ENCODE measurements around the gene ANKRD1.

Gene ANKRD1

GRCh38 chr10:90935581-90936275 lies 14.8 kb upstream of the ANKRD1 start:
- no peak for DNase-seq (ENCODE audit: low read depth, low spot score)

- DNase-seq (ENCODE audit: low read depth, low spot score), result no peak
Measured at GRCh38 chr10:90930971-90931871, 10.3 kb upstream of the ANKRD1 start.

GRCh38 chr10:90930070-90930837 lies 9.4 kb upstream of the ANKRD1 start:
- DNase-seq (ENCODE audit: low read depth, low spot score), result no peak

- no peak for DNase-seq (ENCODE audit: low read depth, low spot score)
Measured at GRCh38 chr10:90929179-90929578, 8.3 kb upstream of the ANKRD1 start.

- no peak for DNase-seq (ENCODE audit: low read depth, low spot score)
Measured at GRCh38 chr10:90927293-90927692, 6.4 kb upstream of the ANKRD1 start.

- DNase-seq (ENCODE audit: low read depth, low spot score), result no peak
Measured at GRCh38 chr10:90925079-90926029, 4.5 kb upstream of the ANKRD1 start.

GRCh38 chr10:90924552-90924951 lies 3.7 kb upstream of the ANKRD1 start:
- DNase-seq (ENCODE audit: low read depth, low spot score), result no peak

GRCh38 chr10:90923111-90923731 lies 2.3 kb upstream of the ANKRD1 start:
- no peak for DNase-seq (ENCODE audit: low read depth, low spot score)

GRCh38 chr10:90921906-90922305 lies 1.0 kb upstream of the ANKRD1 start:
- no peak for DNase-seq (ENCODE audit: low read depth, low spot score)

GRCh38 chr10:90919683-90920574 lies 958 bp downstream of the ANKRD1 start:
- DNase-seq (ENCODE audit: low read depth, low spot score), result no peak

- DNase-seq (ENCODE audit: low read depth, low spot score), result no peak
Measured at GRCh38 chr10:90917968-90918318, 2.9 kb downstream of the ANKRD1 start.

GRCh38 chr10:90917238-90917967 lies 3.5 kb downstream of the ANKRD1 start:
- no peak for DNase-seq (ENCODE audit: low read depth, low spot score)

GRCh38 chr10:90916392-90917237 lies 4.3 kb downstream of the ANKRD1 start:
- DNase-seq (ENCODE audit: low read depth, low spot score), result no peak

- DNase-seq (ENCODE audit: low read depth, low spot score), result no peak
Measured at GRCh38 chr10:90915766-90916075, 5.2 kb downstream of the ANKRD1 start.

- no peak for DNase-seq (ENCODE audit: low read depth, low spot score)
Measured at GRCh38 chr10:90914992-90915765, 5.7 kb downstream of the ANKRD1 start.

- DNase-seq (ENCODE audit: low read depth, low spot score), result no peak
Measured at GRCh38 chr10:90913774-90914420, 7.0 kb downstream of the ANKRD1 start.

All from activated naive CD8-positive, alpha-beta T cell treated with anti-CD3 and anti-CD28 coated beads, Interleukin-2, amount 50 U/mL, for 16 hours (primary cell).